ENCODE results near the gene FGD6. TPM values are rescaled to one million over a fixed set of nuclear protein-coding genes. Genes with fewer than 3 reads are reported as not detected.

Gene FGD6
- total and polyA plus RNA-seq, 8 donors: 1.4 to 24.3 (median 9.2) TPM

DNA sequence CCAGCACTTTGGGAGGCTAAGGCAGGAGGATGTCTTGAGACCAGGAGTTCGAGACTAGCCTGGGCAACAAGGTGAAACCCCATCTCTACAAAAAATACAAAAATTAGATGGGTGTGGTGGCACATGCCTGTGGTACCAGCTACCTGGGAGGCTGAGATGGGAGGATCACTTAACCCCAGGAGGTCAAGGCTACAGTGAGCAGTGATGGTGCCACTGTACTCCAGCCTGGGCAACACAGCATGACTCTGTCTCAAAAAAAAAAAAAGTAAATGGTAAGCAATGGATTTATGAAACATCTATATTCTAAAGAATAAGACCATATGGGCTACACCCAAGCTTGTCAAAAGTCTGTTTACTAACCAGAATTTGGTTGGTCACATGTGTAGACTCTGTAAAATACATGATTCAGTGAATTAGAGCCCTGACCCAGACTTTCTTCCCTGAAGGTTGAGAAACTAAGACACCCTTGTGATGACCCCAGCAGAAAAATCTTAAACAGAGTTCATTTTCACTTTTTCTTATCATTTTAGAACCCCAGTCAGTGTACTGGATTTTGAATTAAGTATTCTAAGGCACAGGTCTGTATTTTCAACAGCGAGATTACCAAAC is 12.1 kb downstream of the FGD6 start:
- DNase-seq: no peak
- Histone ChIP-seq H3K4me3 (no peak overlapping the region), H3K4me1 (peaks cover 3 to 53% (median 18%) of the 10 kb centered on the region in 3 donors), H3K9me3 (no peaks in the 10 kb centered on the region), H3K27me3 (no peaks in the 10 kb centered on the region), H3K27ac (peak overlapping the region in 2 of 4 donors; percentile 26 to 32), H3K36me3 (no peaks in the 10 kb centered on the region)
- FAIRE-seq: no peak
- intact Hi-C loops (cut with DNase I): loop anchor here in 1 of 3 donors (5.0 kb wide), 1 partner anchor 83 kb away; no protein-coding TSS in a partner anchor
- WGBS, 2 donors: 100% methylated on average over 2 of the region's 2 CpGs
- TF ChIP-seq, protein P1, sequence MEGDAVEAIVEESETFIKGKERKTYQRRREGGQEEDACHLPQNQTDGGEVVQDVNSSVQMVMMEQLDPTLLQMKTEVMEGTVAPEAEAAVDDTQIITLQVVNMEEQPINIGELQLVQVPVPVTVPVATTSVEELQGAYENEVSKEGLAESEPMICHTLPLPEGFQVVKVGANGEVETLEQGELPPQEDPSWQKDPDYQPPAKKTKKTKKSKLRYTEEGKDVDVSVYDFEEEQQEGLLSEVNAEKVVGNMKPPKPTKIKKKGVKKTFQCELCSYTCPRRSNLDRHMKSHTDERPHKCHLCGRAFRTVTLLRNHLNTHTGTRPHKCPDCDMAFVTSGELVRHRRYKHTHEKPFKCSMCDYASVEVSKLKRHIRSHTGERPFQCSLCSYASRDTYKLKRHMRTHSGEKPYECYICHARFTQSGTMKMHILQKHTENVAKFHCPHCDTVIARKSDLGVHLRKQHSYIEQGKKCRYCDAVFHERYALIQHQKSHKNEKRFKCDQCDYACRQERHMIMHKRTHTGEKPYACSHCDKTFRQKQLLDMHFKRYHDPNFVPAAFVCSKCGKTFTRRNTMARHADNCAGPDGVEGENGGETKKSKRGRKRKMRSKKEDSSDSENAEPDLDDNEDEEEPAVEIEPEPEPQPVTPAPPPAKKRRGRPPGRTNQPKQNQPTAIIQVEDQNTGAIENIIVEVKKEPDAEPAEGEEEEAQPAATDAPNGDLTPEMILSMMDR (IDR thresholded peaks at IDR 0.05): no peak
- ATAC-seq: no peak

- H3K27me3 ChIP-seq: no peaks in the 10 kb centered on the region
- H3K4me1 ChIP-seq: peaks cover 7 to 61% (median 20%) of the 10 kb centered on the region in 3 donors
- H3K27ac ChIP-seq: peak overlapping the region in 2 of 4 donors; percentile 32 to 44
- FAIRE-seq: no peak
- TF ChIP-seq, protein P1 (IDR thresholded peaks at IDR 0.05): no peak
- DNase-seq: peak in 1 of 6 donors; percentile 52
- H3K4me3 ChIP-seq: no peak overlapping the region
- no peaks in the 10 kb centered on the region for H3K9me3 ChIP-seq
- peak in 3 of 4 donors; percentile 40 to 73 (median 68) for ATAC-seq
- intact Hi-C loops (cut with DNase I): no loop called here
- H3K36me3 ChIP-seq: no peaks in the 10 kb centered on the region
- WGBS, 2 donors: 88 to 90% methylated on average over 11 of the region's 11 CpGs
These were observed 13.0 kb downstream of the FGD6 start for GRCh38 chr12:95204141-95204866.

- TF ChIP-seq, protein P1 (IDR thresholded peaks at IDR 0.05): no peak
- Histone ChIP-seq H3K36me3 (no peaks in the 10 kb centered on the region), H3K4me3 (no peak overlapping the region), H3K27me3 (no peaks in the 10 kb centered on the region), H3K4me1 (peaks cover 7 to 61% (median 20%) of the 10 kb centered on the region in 3 donors), H3K9me3 (no peaks in the 10 kb centered on the region), H3K27ac (peak overlapping the region in 2 of 4 donors; percentile 32 to 44)
- DNase-seq: no peak
- intact Hi-C loops (cut with DNase I): no loop called here
- ATAC-seq: no peak
- 44 to 51% methylated on average over 1 of the region's 1 CpG for WGBS, 2 donors
- no peak for FAIRE-seq
These were observed 13.7 kb downstream of the FGD6 start for GRCh38 chr12:95203487-95204030.

- DNase-seq (no peak), FAIRE-seq (no peak), ATAC-seq (no peak)
- TF ChIP-seq, protein P1 (IDR thresholded peaks at IDR 0.05): no peak
- Histone ChIP-seq H3K9me3 (no peaks in the 10 kb centered on the region), H3K27me3 (no peaks in the 10 kb centered on the region), H3K36me3 (no peaks in the 10 kb centered on the region), H3K4me3 (no peak overlapping the region), H3K4me1 (peaks cover 7 to 61% (median 20%) of the 10 kb centered on the region in 3 donors), H3K27ac (peak overlapping the region in 2 of 4 donors; percentile 32 to 44)
- WGBS, 2 donors: 69 to 75% methylated on average over 3 of the region's 3 CpGs
- intact Hi-C loops (cut with DNase I): no loop called here
These were observed 14.4 kb downstream of the FGD6 start for GRCh38 chr12:95202691-95203486.

Data from pancreas (tissue), 10 donors.